Suppressor macrophage treated with lipopolysaccharide for 4 hours (primary cell): Measurements from ENCODE around the gene SNX1.
"Not testable (repeated sequence)": the region's sequence is repeated elsewhere in the genome, so short reads cannot be mapped to it uniquely, and the experiment has no call there.

ENCODE experiments used
- DNase-seq: peaks from one replicate; pipeline ENCODE4 v3.0.0-alpha.2; 2020

Gene SNX1

GRCh38 chr15:64117759-64118487 lies 22.1 kb downstream of the SNX1 start:
- no peak for DNase-seq

GRCh38 chr15:64120322-64120721 lies 24.5 kb downstream of the SNX1 start:
- not testable (repeated sequence) for DNase-seq

GRCh38 chr15:64121614-64122013 lies 25.8 kb downstream of the SNX1 start:
- no peak for DNase-seq

- DNase-seq, result no peak
These were observed 26.7 kb downstream of the SNX1 start for GRCh38 chr15:64122444-64122843.

GRCh38 chr15:64122936-64123351 lies 27.2 kb downstream of the SNX1 start:
- DNase-seq, result no peak

GRCh38 chr15:64125978-64126377 lies 30.2 kb downstream of the SNX1 start:
- DNase-seq, result no peak

- no peak for DNase-seq
These were observed 31.9 kb downstream of the SNX1 start for GRCh38 chr15:64127521-64128270.

GRCh38 chr15:64130159-64130558 lies 34.4 kb downstream of the SNX1 start:
- DNase-seq, result no peak

- DNase-seq, result no peak
These were observed 35.8 kb downstream of the SNX1 start for GRCh38 chr15:64131547-64131946.

- no peak for DNase-seq
These were observed 36.4 kb downstream of the SNX1 start for GRCh38 chr15:64132217-64132616.

- DNase-seq, result no peak
These were observed 38.0 kb downstream of the SNX1 start for GRCh38 chr15:64133623-64134344.

- no peak for DNase-seq
These were observed 38.6 kb downstream of the SNX1 start for GRCh38 chr15:64134345-64134829.

GRCh38 chr15:64136347-64136746 lies 40.6 kb downstream of the SNX1 start:
- no peak for DNase-seq

GRCh38 chr15:64137226-64137833 lies 41.5 kb downstream of the SNX1 start:
- DNase-seq, result no peak

GRCh38 chr15:64138331-64138941 lies 42.7 kb downstream of the SNX1 start:
- no peak for DNase-seq

- DNase-seq, result no peak
These were observed 46.2 kb downstream of the SNX1 start for GRCh38 chr15:64141798-64142512.

- no peak for DNase-seq
These were observed 47.5 kb downstream of the SNX1 start for GRCh38 chr15:64143276-64143675.

GRCh38 chr15:64144192-64144564 lies 48.4 kb downstream of the SNX1 start:
- no peak for DNase-seq

GRCh38 chr15:64144565-64145281 lies 48.9 kb downstream of the SNX1 start:
- no peak for DNase-seq

GRCh38 chr15:64146041-64146440 lies 50.3 kb downstream of the SNX1 start:
- no peak for DNase-seq

GRCh38 chr15:64146520-64146884 lies 50.7 kb downstream of the SNX1 start:
- no peak for DNase-seq
